ENCODE data around the gene NFILZ. TPM values are rescaled to one million over a fixed set of nuclear protein-coding genes. Genes with fewer than 3 reads are reported as not detected.

NFILZ gene
- total RNA-seq, 4 donors from 2014 or later: not detected

GRCh38 chr19:8641908-8642547 lies 11.6 kb downstream of the NFILZ start:
- Histone ChIP-seq H3K27ac (no peak overlapping the region), H3K4me1 (peaks cover 0 to 15% (median 0%) of the 10 kb centered on the region in 3 donors), H3K27me3 (peaks cover 0 to 7% (median 0%) of the 10 kb centered on the region in 4 donors), H3K36me3 (no peaks in the 10 kb centered on the region), H3K9me3 (peaks cover 0 to 3% (median 0%) of the 10 kb centered on the region in 3 donors), H3K4me3 (no peak overlapping the region)
- DNase-seq: no peak
- WGBS, 2 donors: 42 to 53% methylated on average over 3 to 4 of the region's 4 CpGs
- intact Hi-C loops (cut with DNase I): no loop called here
- TF ChIP-seq, protein P1, sequence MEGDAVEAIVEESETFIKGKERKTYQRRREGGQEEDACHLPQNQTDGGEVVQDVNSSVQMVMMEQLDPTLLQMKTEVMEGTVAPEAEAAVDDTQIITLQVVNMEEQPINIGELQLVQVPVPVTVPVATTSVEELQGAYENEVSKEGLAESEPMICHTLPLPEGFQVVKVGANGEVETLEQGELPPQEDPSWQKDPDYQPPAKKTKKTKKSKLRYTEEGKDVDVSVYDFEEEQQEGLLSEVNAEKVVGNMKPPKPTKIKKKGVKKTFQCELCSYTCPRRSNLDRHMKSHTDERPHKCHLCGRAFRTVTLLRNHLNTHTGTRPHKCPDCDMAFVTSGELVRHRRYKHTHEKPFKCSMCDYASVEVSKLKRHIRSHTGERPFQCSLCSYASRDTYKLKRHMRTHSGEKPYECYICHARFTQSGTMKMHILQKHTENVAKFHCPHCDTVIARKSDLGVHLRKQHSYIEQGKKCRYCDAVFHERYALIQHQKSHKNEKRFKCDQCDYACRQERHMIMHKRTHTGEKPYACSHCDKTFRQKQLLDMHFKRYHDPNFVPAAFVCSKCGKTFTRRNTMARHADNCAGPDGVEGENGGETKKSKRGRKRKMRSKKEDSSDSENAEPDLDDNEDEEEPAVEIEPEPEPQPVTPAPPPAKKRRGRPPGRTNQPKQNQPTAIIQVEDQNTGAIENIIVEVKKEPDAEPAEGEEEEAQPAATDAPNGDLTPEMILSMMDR (IDR thresholded peaks at IDR 0.05): peak; percentile 27 to 48 (median 42)
- TF ChIP-seq POLR2A (IDR thresholded peaks at IDR 0.05): no peak

GRCh38 chr19:8642561-8642960 lies 12.1 kb downstream of the NFILZ start:
- Histone ChIP-seq H3K27me3 (peaks cover 0 to 11% (median 0%) of the 10 kb centered on the region in 4 donors), H3K36me3 (no peaks in the 10 kb centered on the region), H3K4me1 (peaks cover 0 to 15% (median 0%) of the 10 kb centered on the region in 3 donors), H3K27ac (no peak overlapping the region), H3K4me3 (no peak overlapping the region), H3K9me3 (peaks cover 0 to 3% (median 0%) of the 10 kb centered on the region in 3 donors)
- intact Hi-C loops (cut with DNase I): no loop called here
- no peak for TF ChIP-seq POLR2A (IDR thresholded peaks at IDR 0.05)
- TF ChIP-seq, protein P1 (IDR thresholded peaks at IDR 0.05): no peak
- no peak for DNase-seq
- 64 to 73% methylated on average over 4 of the region's 5 CpGs for WGBS, 2 donors

- H3K27me3 ChIP-seq: peaks cover 0 to 13% (median 0%) of the 10 kb centered on the region in 4 donors
- TF ChIP-seq, protein P1 (IDR thresholded peaks at IDR 0.05): no peak
- no peak for TF ChIP-seq POLR2A (IDR thresholded peaks at IDR 0.05)
- no peak overlapping the region for H3K4me3 ChIP-seq
- peaks cover 0 to 3% (median 0%) of the 10 kb centered on the region in 3 donors for H3K9me3 ChIP-seq
- no peaks in the 10 kb centered on the region for H3K36me3 ChIP-seq
- no peak for DNase-seq
- no peak overlapping the region for H3K27ac ChIP-seq
- 61 to 66% methylated on average over 3 to 4 of the region's 7 CpGs for WGBS, 2 donors
- H3K4me1 ChIP-seq: peaks cover 0 to 14% (median 0%) of the 10 kb centered on the region in 3 donors
- intact Hi-C loops (cut with DNase I): no loop called here
Measured at GRCh38 chr19:8643860-8644653, 13.6 kb downstream of the NFILZ start.

GRCh38 chr19:8648240-8648639 lies 17.8 kb downstream of the NFILZ start:
- H3K27me3 ChIP-seq: peaks cover 0 to 27% (median 0%) of the 10 kb centered on the region in 4 donors
- intact Hi-C loops (cut with DNase I): no loop called here
- H3K36me3 ChIP-seq: no peaks in the 10 kb centered on the region
- H3K27ac ChIP-seq: no peak overlapping the region
- DNase-seq: no peak
- no peak overlapping the region for H3K4me3 ChIP-seq
- WGBS, 2 donors: 47 to 65% methylated on average over 6 of the region's 6 CpGs
- TF ChIP-seq, protein P1 (IDR thresholded peaks at IDR 0.05): no peak
- no peak for TF ChIP-seq POLR2A (IDR thresholded peaks at IDR 0.05)
- no peaks in the 10 kb centered on the region for H3K4me1 ChIP-seq
- H3K9me3 ChIP-seq: no peaks in the 10 kb centered on the region

Measured in esophagus squamous epithelium (tissue), 5 donors.